ENCODE data around the gene PIK3R5. TPM values are rescaled to one million over a fixed set of nuclear protein-coding genes. Genes with fewer than 3 reads are reported as not detected.

The PIK3R5 gene, protein sequence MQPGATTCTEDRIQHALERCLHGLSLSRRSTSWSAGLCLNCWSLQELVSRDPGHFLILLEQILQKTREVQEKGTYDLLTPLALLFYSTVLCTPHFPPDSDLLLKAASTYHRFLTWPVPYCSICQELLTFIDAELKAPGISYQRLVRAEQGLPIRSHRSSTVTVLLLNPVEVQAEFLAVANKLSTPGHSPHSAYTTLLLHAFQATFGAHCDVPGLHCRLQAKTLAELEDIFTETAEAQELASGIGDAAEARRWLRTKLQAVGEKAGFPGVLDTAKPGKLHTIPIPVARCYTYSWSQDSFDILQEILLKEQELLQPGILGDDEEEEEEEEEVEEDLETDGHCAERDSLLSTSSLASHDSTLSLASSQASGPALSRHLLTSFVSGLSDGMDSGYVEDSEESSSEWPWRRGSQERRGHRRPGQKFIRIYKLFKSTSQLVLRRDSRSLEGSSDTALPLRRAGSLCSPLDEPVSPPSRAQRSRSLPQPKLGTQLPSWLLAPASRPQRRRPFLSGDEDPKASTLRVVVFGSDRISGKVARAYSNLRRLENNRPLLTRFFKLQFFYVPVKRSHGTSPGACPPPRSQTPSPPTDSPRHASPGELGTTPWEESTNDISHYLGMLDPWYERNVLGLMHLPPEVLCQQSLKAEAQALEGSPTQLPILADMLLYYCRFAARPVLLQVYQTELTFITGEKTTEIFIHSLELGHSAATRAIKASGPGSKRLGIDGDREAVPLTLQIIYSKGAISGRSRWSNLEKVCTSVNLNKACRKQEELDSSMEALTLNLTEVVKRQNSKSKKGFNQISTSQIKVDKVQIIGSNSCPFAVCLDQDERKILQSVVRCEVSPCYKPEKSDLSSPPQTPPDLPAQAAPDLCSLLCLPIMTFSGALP
- 0.56 TPM in 1 of 2 replicates, not detected in the other for total RNA-seq

DNA sequence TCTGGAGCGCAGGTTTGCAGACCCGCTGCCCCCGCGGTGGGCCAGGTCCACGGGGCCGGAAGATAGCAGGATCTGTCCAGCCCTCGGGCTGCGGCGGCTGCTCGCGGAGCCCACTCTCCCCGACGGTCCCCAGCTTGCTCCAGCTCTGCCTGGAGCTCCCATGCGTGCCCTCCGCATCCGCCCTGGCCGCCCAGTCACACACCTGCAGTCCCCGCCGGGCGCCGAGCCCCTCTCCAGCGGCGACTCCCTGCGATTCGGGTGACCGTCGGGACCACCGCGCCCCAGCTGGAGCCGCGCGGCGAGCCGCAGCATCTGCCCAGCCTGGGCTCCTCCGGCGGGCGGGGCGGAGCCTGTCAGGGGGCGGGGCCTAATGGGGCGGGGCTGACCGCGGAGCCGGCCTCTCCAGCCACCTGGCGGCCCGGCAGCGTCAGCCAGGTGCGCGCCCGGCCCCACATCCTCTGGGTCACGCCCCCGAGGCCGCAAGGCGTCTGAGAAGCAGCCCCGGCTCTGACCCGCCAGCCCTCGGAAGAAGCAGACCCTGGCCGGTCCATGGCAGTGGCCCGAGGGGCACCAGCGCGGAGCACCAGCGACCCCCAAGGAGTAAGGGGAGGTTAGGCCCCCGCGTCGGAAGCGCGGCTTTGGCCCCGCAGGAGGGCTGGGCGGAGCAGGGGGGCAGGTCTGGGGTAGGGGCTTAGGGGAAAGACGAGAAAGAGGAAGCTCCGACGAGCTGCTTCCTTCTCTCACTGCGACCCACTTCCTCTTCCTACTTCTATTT lies at the start of gene PIK3R5:
Gene PIK3R5, minus strand, starts transcription at position 314 of the 775 bp plus-strand sequence. CDS start 54,213 bp downstream, outside the sequence.

DNA sequence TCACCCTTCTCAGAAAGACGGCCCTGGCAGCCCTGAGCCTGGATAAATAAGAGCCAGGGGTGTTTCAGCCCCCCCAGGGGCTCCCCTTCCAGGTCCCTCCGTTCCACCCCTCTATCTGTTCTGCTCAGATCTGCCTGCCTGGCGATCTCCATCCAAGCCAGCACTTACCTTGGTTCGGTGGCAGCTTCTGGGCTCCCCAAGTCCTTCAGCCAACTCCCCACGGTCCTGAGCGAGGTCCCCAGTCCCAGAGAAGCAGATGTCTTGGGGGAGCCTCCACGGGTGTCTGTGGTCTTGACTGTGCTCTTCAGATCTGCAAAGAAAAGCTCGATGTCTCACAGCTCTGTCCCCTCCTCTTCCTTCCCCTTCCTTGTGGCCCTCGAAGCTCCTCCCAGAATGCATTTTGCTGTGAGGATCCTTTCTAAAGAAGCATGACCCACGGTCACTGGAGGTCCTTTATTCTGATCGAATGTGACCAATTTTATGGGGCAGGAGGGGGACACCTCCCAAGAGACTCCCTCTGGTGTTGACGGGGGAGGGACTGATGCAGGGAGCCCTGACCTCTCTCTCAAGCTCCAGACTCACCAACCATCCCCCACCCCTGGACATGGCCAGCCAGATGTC lies 98.0 kb downstream of the PIK3R5 start, which contains the start of gene PIK3R6:
Gene PIK3R6, minus strand, starts transcription at position 314 of the 621 bp plus-strand sequence. CDS start 17,880 bp downstream, outside the sequence.

Other genes with a start within 250 kb of the PIK3R5 start
- not detected in 2 replicates for gene CCDC42, start 220.9 kb downstream of the PIK3R5 start, total RNA-seq
- gene SPDYE4, start 207.2 kb downstream of the PIK3R5 start, total RNA-seq, result not detected in 2 replicates
- gene MFSD6L, start 166.3 kb downstream of the PIK3R5 start, total RNA-seq, result not detected in 2 replicates
- 0.07 TPM in 1 of 2 replicates, not detected in the other for gene PIK3R6, start 98.0 kb downstream of the PIK3R5 start, total RNA-seq
- 1.7 and 1.8 TPM in 2 replicates for gene NTN1, start 55.8 kb upstream of the PIK3R5 start, total RNA-seq